Heart left ventricle (tissue), 16 donors: ENCODE results near the gene MILR1. TPM values are rescaled to one million over a fixed set of nuclear protein-coding genes. Genes with fewer than 3 reads are reported as not detected.
"Not testable (repeated sequence)": the region's sequence is repeated elsewhere in the genome, so short reads cannot be mapped to it uniquely, and the experiment has no call there.

ENCODE experiments used
- ATAC-seq, 4 donors: fragments of 200-7000 bp; cut with Tn5 transposase; one replicate each; pipeline ENCODE4 v1.9.1; 2020 to 2022; ENCODE audit warnings: moderate library complexity in 4 of 4, mild to moderate bottlenecking in 3 of 4, moderate number of reproducible peaks in 1 of 4
- DNase-seq, 5 donors: peaks; one replicate each; pipeline ENCODE4 v3.0.0-alpha.2; 2020
- H3K27ac ChIP-seq, 12 donors: fragments of 200-600 bp; sonication (generic) in 4 of 12; one replicate each; pipeline versions ENCODE4 v1.5.0 to v1.8.0; 2016 to 2022; ENCODE audit warnings: mild to moderate bottlenecking in 2 of 12
- H3K27me3 ChIP-seq, 9 donors: fragments of 200-600 bp; sonication (generic) in 2 of 9; one replicate each; pipeline versions ENCODE4 v1.5.1 to v1.8.0; 2016 to 2022; ENCODE audit warnings: mild to moderate bottlenecking in 3 of 9
- H3K36me3 ChIP-seq, 9 donors: fragments of 200-600 bp; sonication (generic) in 2 of 9; one replicate each; pipeline versions ENCODE4 v1.5.0 to v1.8.0; 2018 to 2022; ENCODE audit warnings: mild to moderate bottlenecking in 2 of 9
- H3K4me1 ChIP-seq, 12 donors: fragments of 200-600 bp; sonication (generic) in 4 of 12; one replicate each; pipeline versions ENCODE4 v1.5.0 to v1.8.0; 2016 to 2022; ENCODE audit warnings: mild to moderate bottlenecking in 3 of 12
- H3K4me3 ChIP-seq, 12 donors: fragments of 200-600 bp; sonication (generic) in 4 of 12; one replicate each; pipeline versions ENCODE4 v1.5.0 to v1.8.0; 2017 to 2022; ENCODE audit warnings: mild to moderate bottlenecking in 9 of 12, moderate library complexity in 4 of 12
- H3K9me3 ChIP-seq, 12 donors: fragments of 200-600 bp; sonication (generic) in 4 of 12; one replicate each; pipeline versions ENCODE4 v1.5.0 to v1.8.0; 2016 to 2022; ENCODE audit warnings: mild to moderate bottlenecking in 1 of 12
- POLR2A ChIP-seq, 2 donors: fragments of 450-650 bp; IDR thresholded peaks; one replicate each; pipeline ENCODE4 v1.6.1; 2017; ENCODE audit warnings: antibody characterized with exemption in 2 of 2, mild to moderate bottlenecking in 2 of 2, moderate library complexity in 2 of 2
- WGBS, 4 donors: extraction: QIAGEN DNeasy Blood & Tissue Kit in 2 of 4; methylation state at CpG; one replicate each; pipeline versions ENCODE4 v1.1.5 to v1.1.7; 2013 to 2018; 5-methylcytosine and 5-hydroxymethylcytosine counted together
- intact Hi-C, 10 donors: fragments of 100-400 bp; cut with DNase I; formaldehyde crosslinking; loops; one replicate each; pipeline versions ENCODE4 v1.11.1 to v1.14.2; 2022
- polyA plus RNA-seq, 2 donors: library from polyadenylated mRNA; stranded (reverse); fragments of 200-250 nt; gene quantifications; one replicate each; pipeline ENCODE4 v1.2.3, GENCODE V29; 2013
- total RNA-seq, 9 donors: library from RNA; depleted of rRNA in 2 of 9; stranded (reverse); fragments of >200 nt in 2 of 9; fragmentation: NEBNext Ultra II Directional in 3 of 9; extraction: Animal tissue kit (Norgen Biotek cat#: 25700) in 3 of 9; gene quantifications; one replicate each; pipeline versions ENCODE4 v1.1.0 to v1.2.4, GENCODE V29; 2016 to 2023
- TF ChIP-seq, protein P1 (sequence below), 12 donors: fragments of 200-600 bp; sonication (generic) in 4 of 12; IDR thresholded peaks; one replicate each; pipeline versions ENCODE4 v1.5.0 to v1.8.0; 2018 to 2022; ENCODE audit warnings: antibody characterized with exemption in 12 of 12, mild to moderate bottlenecking in 5 of 12
- donor health status: ischemic (EF 13 %, LVEDD 7.1; RV severe dilation, severe dysfunction).
- donor health status: healthy with polysubstance abuse.
- donor health status: DM: no; HTN: yes; CAD: no.
- donor health status: DM: no; HTN: no; CAD: no.
- donor health status: ischemic (EF 25% LVEDD 6.9; RV normal size, moderate dysfunction).
- donor health status: ischemic (EF 25% LVEDD 5.7; RV mildly dilated, moderate dysfunction).
- donor health status: healthy.
- donor health status: DM: yes; HTN: yes; CAD: no.
- donor health status: ischemic (EF 35%, LVEDD 5.7; RV mildly dilated, moderate dysfunction).
- donor health status: nonischemic (EF 11% LVEDD 7.7; RV severe dilation, severe dysfunction).
- donor health status: DM: yes; HTN: yes; CAD: no.
- donor health status: PGD.
- donor health status: ischemic (EF 29% LVEDD 5.4; RV normal size, mild dysfunction).
- donor health status: nonischemic (EF 23%, LVEDD 6.1; RV moderate dilation, normal function).

Gene MILR1
- total and polyA plus RNA-seq, 11 donors: 0.95 to 23.0 (median 2.1) TPM

- intact Hi-C loops: loop anchor here in 1 of 10 donors (10.0 kb wide), 1 partner anchor 207 kb away; no protein-coding TSS in a partner anchor
- no peak overlapping the region for H3K4me3 ChIP-seq
- no peak for TF ChIP-seq POLR2A (IDR thresholded peaks at IDR 0.05)
- TF ChIP-seq, protein P1, sequence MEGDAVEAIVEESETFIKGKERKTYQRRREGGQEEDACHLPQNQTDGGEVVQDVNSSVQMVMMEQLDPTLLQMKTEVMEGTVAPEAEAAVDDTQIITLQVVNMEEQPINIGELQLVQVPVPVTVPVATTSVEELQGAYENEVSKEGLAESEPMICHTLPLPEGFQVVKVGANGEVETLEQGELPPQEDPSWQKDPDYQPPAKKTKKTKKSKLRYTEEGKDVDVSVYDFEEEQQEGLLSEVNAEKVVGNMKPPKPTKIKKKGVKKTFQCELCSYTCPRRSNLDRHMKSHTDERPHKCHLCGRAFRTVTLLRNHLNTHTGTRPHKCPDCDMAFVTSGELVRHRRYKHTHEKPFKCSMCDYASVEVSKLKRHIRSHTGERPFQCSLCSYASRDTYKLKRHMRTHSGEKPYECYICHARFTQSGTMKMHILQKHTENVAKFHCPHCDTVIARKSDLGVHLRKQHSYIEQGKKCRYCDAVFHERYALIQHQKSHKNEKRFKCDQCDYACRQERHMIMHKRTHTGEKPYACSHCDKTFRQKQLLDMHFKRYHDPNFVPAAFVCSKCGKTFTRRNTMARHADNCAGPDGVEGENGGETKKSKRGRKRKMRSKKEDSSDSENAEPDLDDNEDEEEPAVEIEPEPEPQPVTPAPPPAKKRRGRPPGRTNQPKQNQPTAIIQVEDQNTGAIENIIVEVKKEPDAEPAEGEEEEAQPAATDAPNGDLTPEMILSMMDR (IDR thresholded peaks at IDR 0.05): no peak
- ATAC-seq (no peak), DNase-seq (no peak)
- WGBS, 4 donors: 90 to 98% (median 92%) methylated on average over 5 of the region's 5 CpGs
- H3K27ac ChIP-seq: no peak overlapping the region
- H3K4me1 ChIP-seq: peaks cover 0 to 27% (median 2%) of the 10 kb centered on the region in 12 donors
- peaks cover 0 to 31% (median 9%) of the 10 kb centered on the region in 12 donors for H3K9me3 ChIP-seq
- no peaks in the 10 kb centered on the region for H3K36me3 ChIP-seq
- H3K27me3 ChIP-seq: no peaks in the 10 kb centered on the region
Measured at GRCh38 chr17:64437944-64438525, 10.9 kb upstream of the MILR1 start.

DNA sequence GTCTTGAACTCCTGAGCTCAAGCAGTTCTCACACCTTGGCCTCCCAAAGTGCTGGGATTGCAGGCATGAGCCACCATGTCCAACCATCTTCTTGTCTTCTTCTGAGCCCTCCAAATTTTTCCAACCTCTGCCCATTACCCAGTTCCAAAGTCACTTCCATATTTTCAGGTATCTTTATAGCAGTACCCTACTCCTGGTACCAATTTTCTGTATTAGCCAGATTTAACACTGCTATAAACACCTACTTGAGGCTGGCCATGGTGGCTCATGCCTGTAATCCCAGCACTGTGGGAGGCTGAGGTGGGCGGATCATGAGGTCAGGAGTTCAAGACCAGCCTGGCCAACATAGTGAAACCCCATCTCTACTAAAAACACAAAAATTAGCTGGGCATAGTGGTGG lies 9.4 kb upstream of the MILR1 start:
- intact Hi-C loops: loop anchor here in 1 of 10 donors (10.0 kb wide), 1 partner anchor 205 kb away; no protein-coding TSS in a partner anchor

DNA sequence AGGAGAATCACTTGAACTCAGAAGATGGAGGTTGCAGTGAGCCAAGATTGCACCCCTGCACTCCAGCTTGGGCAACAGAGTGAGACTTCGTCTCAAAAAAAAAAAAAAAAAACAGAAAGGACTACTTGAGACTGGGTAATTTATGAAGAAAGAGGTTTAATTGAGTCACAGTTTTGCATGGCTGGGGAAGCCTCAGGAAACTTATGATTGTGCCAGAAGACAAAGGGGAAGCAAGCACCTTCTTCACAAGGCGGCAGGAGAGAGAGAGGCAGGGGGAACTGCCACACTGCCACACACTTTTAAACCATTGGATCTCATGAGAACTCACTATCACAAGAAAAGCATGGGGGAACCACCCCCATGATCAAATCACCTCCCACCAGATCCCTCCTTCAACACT lies 9.0 kb upstream of the MILR1 start:
- intact Hi-C loops: loop anchor here in 1 of 10 donors (10.0 kb wide), 1 partner anchor 205 kb away; no protein-coding TSS in a partner anchor
- H3K9me3 ChIP-seq: peaks cover 0 to 31% (median 9%) of the 10 kb centered on the region in 12 donors

More for the DNA sequence above, 9.4 kb upstream of the MILR1 start:
- 95 to 100% (median 98%) methylated on average over 1 of the region's 1 CpG for WGBS, 4 donors
- not testable (repeated sequence) for ATAC-seq, DNase-seq, H3K27ac ChIP-seq, H3K27me3 ChIP-seq, H3K4me3 ChIP-seq, H3K36me3 ChIP-seq
- Histone ChIP-seq H3K9me3 (peaks cover 0 to 31% (median 9%) of the 10 kb centered on the region in 12 donors), H3K4me1 (peaks cover 0 to 39% (median 2%) of the 10 kb centered on the region in 12 donors)

GRCh38 chr17:64441772-64442540 lies 7.0 kb upstream of the MILR1 start:
- TF ChIP-seq, protein P1 (IDR thresholded peaks at IDR 0.05): no peak
- TF ChIP-seq POLR2A (IDR thresholded peaks at IDR 0.05): no peak
- Histone ChIP-seq H3K27ac (peak overlapping the region in 7 of 12 donors; percentile 17 to 93 (median 68)), H3K4me1 (peaks cover 0 to 39% (median 2%) of the 10 kb centered on the region in 12 donors), H3K27me3 (no peaks in the 10 kb centered on the region), H3K4me3 (peak overlapping the region in 2 of 12 donors; percentile 9 to 11), H3K9me3 (peaks cover 0 to 31% (median 9%) of the 10 kb centered on the region in 12 donors), H3K36me3 (no peaks in the 10 kb centered on the region)
- DNase-seq: peak in 4 of 5 donors; percentile 36 to 48 (median 41)
- ATAC-seq: peak; percentile 71 to 90 (median 84)
- WGBS, 4 donors: 36 to 49% (median 40%) methylated on average over 10 of the region's 10 CpGs
- intact Hi-C loops: no loop called here

More for the DNA sequence above, 9.0 kb upstream of the MILR1 start:
- H3K27ac ChIP-seq: no peak overlapping the region
- H3K4me3 ChIP-seq: no peak overlapping the region
- 88 to 97% (median 89%) methylated on average over 2 of the region's 2 CpGs for WGBS, 4 donors
- no peak for DNase-seq
- H3K27me3 ChIP-seq: no peaks in the 10 kb centered on the region
- H3K4me1 ChIP-seq: peaks cover 0 to 39% (median 2%) of the 10 kb centered on the region in 12 donors
- no peaks in the 10 kb centered on the region for H3K36me3 ChIP-seq
- ATAC-seq: no peak
- TF ChIP-seq, protein P1 (IDR thresholded peaks at IDR 0.05): no peak
- TF ChIP-seq POLR2A (IDR thresholded peaks at IDR 0.05): no peak
